ENCODE data around the gene CGNL1.

Gene CGNL1

GRCh38 chr15:57385923-57386390 lies 9.7 kb downstream of the CGNL1 start:
- Histone ChIP-seq H3K4me1 (ENCODE audit: low read depth, poor library complexity, severe bottlenecking) (no peaks in the 10 kb centered on the region), H3K9ac (no peak overlapping the region), H3K4me3 (IDR thresholded peaks at IDR 0.05; ENCODE audit: insufficient read depth, low read depth, low read length) (no peak overlapping the region)

GRCh38 chr15:57386976-57387375 lies 10.7 kb downstream of the CGNL1 start:
- Histone ChIP-seq H3K4me2 (no peak overlapping the region), H3K36me3 (ENCODE audit: insufficient read depth) (no peaks in the 10 kb centered on the region), H3K4me1 (ENCODE audit: low read depth, poor library complexity, severe bottlenecking) (no peaks in the 10 kb centered on the region), H3K27ac (no peak overlapping the region), H3K4me3 (IDR thresholded peaks at IDR 0.05; ENCODE audit: insufficient read depth, low read depth, low read length) (no peak overlapping the region), H3K79me2 (ENCODE audit: insufficient read depth, low read depth) (no peaks in the 10 kb centered on the region), H4K20me1 (ENCODE audit: insufficient read depth) (no peaks in the 10 kb centered on the region), H3K27me3 (ENCODE audit: insufficient read depth, low read depth) (no peaks in the 10 kb centered on the region), H2AFZ (ENCODE audit: low read depth) (no peak overlapping the region), H3K9ac (no peak overlapping the region)
- TF ChIP-seq, protein P1, sequence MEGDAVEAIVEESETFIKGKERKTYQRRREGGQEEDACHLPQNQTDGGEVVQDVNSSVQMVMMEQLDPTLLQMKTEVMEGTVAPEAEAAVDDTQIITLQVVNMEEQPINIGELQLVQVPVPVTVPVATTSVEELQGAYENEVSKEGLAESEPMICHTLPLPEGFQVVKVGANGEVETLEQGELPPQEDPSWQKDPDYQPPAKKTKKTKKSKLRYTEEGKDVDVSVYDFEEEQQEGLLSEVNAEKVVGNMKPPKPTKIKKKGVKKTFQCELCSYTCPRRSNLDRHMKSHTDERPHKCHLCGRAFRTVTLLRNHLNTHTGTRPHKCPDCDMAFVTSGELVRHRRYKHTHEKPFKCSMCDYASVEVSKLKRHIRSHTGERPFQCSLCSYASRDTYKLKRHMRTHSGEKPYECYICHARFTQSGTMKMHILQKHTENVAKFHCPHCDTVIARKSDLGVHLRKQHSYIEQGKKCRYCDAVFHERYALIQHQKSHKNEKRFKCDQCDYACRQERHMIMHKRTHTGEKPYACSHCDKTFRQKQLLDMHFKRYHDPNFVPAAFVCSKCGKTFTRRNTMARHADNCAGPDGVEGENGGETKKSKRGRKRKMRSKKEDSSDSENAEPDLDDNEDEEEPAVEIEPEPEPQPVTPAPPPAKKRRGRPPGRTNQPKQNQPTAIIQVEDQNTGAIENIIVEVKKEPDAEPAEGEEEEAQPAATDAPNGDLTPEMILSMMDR (conservative IDR thresholded peaks at IDR 0.05; ENCODE audit: low read depth, low read length) = no peak

More at GRCh38 chr15:57385923-57386390, 9.7 kb downstream of the CGNL1 start:
- H3K4me2 ChIP-seq = no peak overlapping the region
- TF ChIP-seq, protein P1 (conservative IDR thresholded peaks at IDR 0.05; ENCODE audit: low read depth, low read length) = no peak
- H3K27ac ChIP-seq = no peak overlapping the region
- no peak overlapping the region for H2AFZ ChIP-seq (ENCODE audit: low read depth)
- H3K36me3 ChIP-seq (ENCODE audit: insufficient read depth) = no peaks in the 10 kb centered on the region
- no peaks in the 10 kb centered on the region for H3K27me3 ChIP-seq (ENCODE audit: insufficient read depth, low read depth)
- no peaks in the 10 kb centered on the region for H3K79me2 ChIP-seq (ENCODE audit: insufficient read depth, low read depth)
- H4K20me1 ChIP-seq (ENCODE audit: insufficient read depth) = no peaks in the 10 kb centered on the region

- TF ChIP-seq, protein P1 (conservative IDR thresholded peaks at IDR 0.05; ENCODE audit: low read depth, low read length) = no peak
- no peak overlapping the region for H3K4me3 ChIP-seq (IDR thresholded peaks at IDR 0.05; ENCODE audit: insufficient read depth, low read depth, low read length)
- no peaks in the 10 kb centered on the region for H3K4me1 ChIP-seq (ENCODE audit: low read depth, poor library complexity, severe bottlenecking)
- H3K9ac ChIP-seq = no peak overlapping the region
- H3K27ac ChIP-seq = no peak overlapping the region
- no peaks in the 10 kb centered on the region for H3K79me2 ChIP-seq (ENCODE audit: insufficient read depth, low read depth)
- H3K27me3 ChIP-seq (ENCODE audit: insufficient read depth, low read depth) = no peaks in the 10 kb centered on the region
- H4K20me1 ChIP-seq (ENCODE audit: insufficient read depth) = no peaks in the 10 kb centered on the region
- no peak overlapping the region for H3K4me2 ChIP-seq
- H2AFZ ChIP-seq (ENCODE audit: low read depth) = no peak overlapping the region
- H3K36me3 ChIP-seq (ENCODE audit: insufficient read depth) = no peaks in the 10 kb centered on the region
These were observed 11.3 kb downstream of the CGNL1 start for GRCh38 chr15:57387564-57388076.

GRCh38 chr15:57388464-57388863 lies 12.2 kb downstream of the CGNL1 start:
- no peaks in the 10 kb centered on the region for H3K79me2 ChIP-seq (ENCODE audit: insufficient read depth, low read depth)
- no peaks in the 10 kb centered on the region for H3K4me1 ChIP-seq (ENCODE audit: low read depth, poor library complexity, severe bottlenecking)
- H3K9ac ChIP-seq = no peak overlapping the region
- no peak overlapping the region for H2AFZ ChIP-seq (ENCODE audit: low read depth)
- H3K27me3 ChIP-seq (ENCODE audit: insufficient read depth, low read depth) = no peaks in the 10 kb centered on the region
- no peaks in the 10 kb centered on the region for H4K20me1 ChIP-seq (ENCODE audit: insufficient read depth)
- H3K4me3 ChIP-seq (IDR thresholded peaks at IDR 0.05; ENCODE audit: insufficient read depth, low read depth, low read length) = no peak overlapping the region
- TF ChIP-seq, protein P1 (conservative IDR thresholded peaks at IDR 0.05; ENCODE audit: low read depth, low read length) = no peak
- H3K36me3 ChIP-seq (ENCODE audit: insufficient read depth) = no peaks in the 10 kb centered on the region
- H3K27ac ChIP-seq = no peak overlapping the region
- H3K4me2 ChIP-seq = no peak overlapping the region

All from KMS-11 (cell line).